ENCODE results near the gene SLC9C1.

GRCh38 chr3:112101916-112102315, 192.1 kb downstream of the SLC9C1 start:
- TF ChIP-seq CTCF (IDR thresholded peaks at IDR 0.05) (no peak), POLR2A (IDR thresholded peaks at IDR 0.05) (no peak)
